ENCODE measurements around the gene GMEB1. TPM values are rescaled to one million over a fixed set of nuclear protein-coding genes. Genes with fewer than 3 reads are reported as not detected.
"Not testable (repeated sequence)": the region's sequence is repeated elsewhere in the genome, so short reads cannot be mapped to it uniquely, and the experiment has no call there.

Gene GMEB1
- total and polyA plus RNA-seq, 10 of the 15 experiments (the other 5 are each of a cell fraction or from before 2014, with no cell fraction given), result 4.9 to 17.6 (median 9.4) TPM

- Histone ChIP-seq H3K79me2 (ENCODE audit: control insufficient read depth, insufficient read depth, low read length) (peaks cover 93% of the 10 kb centered on the region), H3K9me3 (replicated peaks; ENCODE audit: control insufficient read depth, insufficient read depth, low read length) (no peaks in the 10 kb centered on the region), H3K4me3 (no peak overlapping the region), H3K27me3 (replicated peaks in 1 of 2; ENCODE audit: control insufficient read depth in 2 of 2, insufficient read depth in 2 of 2, low read length in 1 of 2) (no peaks in the 10 kb centered on the region), H4K20me1 (ENCODE audit: control insufficient read depth, insufficient read depth) (peaks cover 2% of the 10 kb centered on the region), H3K27ac (ENCODE audit: control insufficient read depth, insufficient read depth) (no peak overlapping the region), H3K4me1 (ENCODE audit: control insufficient read depth, insufficient read depth, low read length) (peaks cover 4% of the 10 kb centered on the region; the same call in 1 of the 2 replicates), H2AFZ (ENCODE audit: control insufficient read depth, low read depth, low read length) (no peak overlapping the region), H3K4me2 (ENCODE audit: control insufficient read depth, insufficient read depth) (no peak overlapping the region), H3K9ac (ENCODE audit: control insufficient read depth, insufficient read depth, low read length) (no peak overlapping the region), H3K36me3 (ENCODE audit: control insufficient read depth in 2 of 2, insufficient read depth in 2 of 2, low read length in 1 of 2) (peaks cover 0 to 18% of the 10 kb centered on the region in 2 experiments; a peak in 3 of 4 replicates)
- ATAC-seq, result no peak
- ChIA-PET CTCF (interaction anchor here (1.6 kb wide), 1 partner anchor 13 kb away, joined by 7 read pairs; the partner anchor contains the start of gene YTHDF2), SMC1A (ENCODE audit: uncharacterized antibody, unreplicated experiment) (no interaction called here), POLR2A (interaction anchor here (0.6 to 2.3 kb wide), 3 partner anchors 82 to 132 kb away, joined by 3 to 7 read pairs (median 4); partner anchors contain the start of gene GMEB1), RAD21 (ENCODE audit: unreplicated experiment) (interaction anchor here (0.7 to 2.8 kb wide), 2 partner anchors 14 to 103 kb away, joined by 3 to 14 read pairs; partner anchors contain the start of gene YTHDF2)
- in situ Hi-C loops (cut with MboI) (no loop called here), intact Hi-C loops (cut with micrococcal nuclease; ENCODE audit: unreplicated experiment) (no loop called here)
- WGBS (ENCODE audit: insufficient coverage, insufficient replicate concordance, low lambda C conversion rate, missing lambda C conversion rate), result 87% methylated on average over 5 of the region's 5 CpGs
- DNase-seq (ENCODE audit: low read depth, low spot score), result no peak
- FAIRE-seq, result no peak
- no peak for TF ChIP-seq RB1 (IDR thresholded peaks at IDR 0.05; ENCODE audit: borderline replicate concordance)
- no peak for TF ChIP-seq MEF2A (IDR thresholded peaks at IDR 0.05; ENCODE audit: insufficient read depth, low read depth, low read length)
- no peak for TF ChIP-seq CREB1 (IDR thresholded peaks at IDR 0.05; ENCODE audit: low read depth)
- no peak for TF ChIP-seq STAT3 (IDR thresholded peaks at IDR 0.05; ENCODE audit: low read depth, low read length)
- TF ChIP-seq, protein P1, sequence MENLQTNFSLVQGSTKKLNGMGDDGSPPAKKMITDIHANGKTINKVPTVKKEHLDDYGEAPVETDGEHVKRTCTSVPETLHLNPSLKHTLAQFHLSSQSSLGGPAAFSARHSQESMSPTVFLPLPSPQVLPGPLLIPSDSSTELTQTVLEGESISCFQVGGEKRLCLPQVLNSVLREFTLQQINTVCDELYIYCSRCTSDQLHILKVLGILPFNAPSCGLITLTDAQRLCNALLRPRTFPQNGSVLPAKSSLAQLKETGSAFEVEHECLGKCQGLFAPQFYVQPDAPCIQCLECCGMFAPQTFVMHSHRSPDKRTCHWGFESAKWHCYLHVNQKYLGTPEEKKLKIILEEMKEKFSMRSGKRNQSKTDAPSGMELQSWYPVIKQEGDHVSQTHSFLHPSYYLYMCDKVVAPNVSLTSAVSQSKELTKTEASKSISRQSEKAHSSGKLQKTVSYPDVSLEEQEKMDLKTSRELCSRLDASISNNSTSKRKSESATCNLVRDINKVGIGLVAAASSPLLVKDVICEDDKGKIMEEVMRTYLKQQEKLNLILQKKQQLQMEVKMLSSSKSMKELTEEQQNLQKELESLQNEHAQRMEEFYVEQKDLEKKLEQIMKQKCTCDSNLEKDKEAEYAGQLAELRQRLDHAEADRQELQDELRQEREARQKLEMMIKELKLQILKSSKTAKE (IDR thresholded peaks at IDR 0.05; ENCODE audit: low read depth, poor library complexity, severe bottlenecking), result no peak
- TF ChIP-seq GABPA (IDR thresholded peaks at IDR 0.05; ENCODE audit: low read depth), result no peak
- BruUV-seq (replicated peaks), result no TSS peak
Measured at GRCh38 chr1:28750330-28750729, 81.7 kb downstream of the GMEB1 start.

GRCh38 chr1:28750771-28751294, 82.2 kb downstream of the GMEB1 start:
- peaks cover 0 to 20% of the 10 kb centered on the region in 2 experiments for H3K36me3 ChIP-seq (ENCODE audit: control insufficient read depth in 2 of 2, insufficient read depth in 2 of 2, low read length in 1 of 2)
- H3K9ac ChIP-seq (ENCODE audit: control insufficient read depth, insufficient read depth, low read length); ATAC-seq; FAIRE-seq; H3K9me3 ChIP-seq (replicated peaks; ENCODE audit: control insufficient read depth, insufficient read depth, low read length); intact Hi-C loops (cut with micrococcal nuclease; ENCODE audit: unreplicated experiment); H2AFZ ChIP-seq (ENCODE audit: control insufficient read depth, low read depth, low read length); H3K27me3 ChIP-seq (replicated peaks in 1 of 2; ENCODE audit: control insufficient read depth in 2 of 2, insufficient read depth in 2 of 2, low read length in 1 of 2); H3K27ac ChIP-seq (ENCODE audit: control insufficient read depth, insufficient read depth); H3K4me2 ChIP-seq (ENCODE audit: control insufficient read depth, insufficient read depth); DNase-seq (ENCODE audit: low read depth, low spot score); H3K4me3 ChIP-seq; BruUV-seq (replicated peaks); in situ Hi-C loops (cut with MboI); H3K4me1 ChIP-seq (ENCODE audit: control insufficient read depth, insufficient read depth, low read length); H4K20me1 ChIP-seq (ENCODE audit: control insufficient read depth, insufficient read depth): not testable (repeated sequence)
- CTCF ChIA-PET, result interaction anchor here (1.6 kb wide), 1 partner anchor 14 kb away, joined by 7 read pairs; the partner anchor contains the start of gene YTHDF2
- 81% methylated on average over 7 of the region's 8 CpGs for WGBS (ENCODE audit: insufficient coverage, insufficient replicate concordance, low lambda C conversion rate, missing lambda C conversion rate)
- RAD21 ChIA-PET (ENCODE audit: unreplicated experiment), result interaction anchor here (2.8 kb wide), 1 partner anchor 14 kb away, joined by 14 read pairs; the partner anchor contains the start of gene YTHDF2
- H3K79me2 ChIP-seq (ENCODE audit: control insufficient read depth, insufficient read depth, low read length), result peaks cover 95% of the 10 kb centered on the region
- POLR2A ChIA-PET, result interaction anchor here (0.6 to 2.3 kb wide), 4 partner anchors 43 to 132 kb away, joined by 3 to 7 read pairs (median 4); partner anchors contain the start of gene GMEB1
- SMC1A ChIA-PET (ENCODE audit: uncharacterized antibody, unreplicated experiment), result interaction anchor here (1.6 to 2.3 kb wide), 2 partner anchors 9 to 14 kb away, joined by 6 to 8 read pairs; partner anchors contain the start of gene YTHDF2

Measured in GM12878 (cell line).